Neural progenitor cell (in vitro differentiated cells): Measurements from ENCODE around the gene RAD51B. TPM values are rescaled to one million over a fixed set of nuclear protein-coding genes. Genes with fewer than 3 reads are reported as not detected.

Experiments
- DNase-seq: peaks from one replicate; pipeline ENCODE4 v3.0.0-alpha.2; 2016; ENCODE audit warnings: low spot score
- H2AFZ ChIP-seq: fragments of 200-600 bp; sonication (generic); replicated peaks from 2 replicates; pipeline ENCODE4 v1.6.1; 2016; ENCODE audit warnings: antibody characterized with exemption
- H3F3A ChIP-seq: fragments of 200-600 bp; sonication (generic); 2 replicates; pipeline ENCODE4 v1.6.1; 2016; ENCODE audit warnings: antibody characterized with exemption, low read depth
- H3K27ac ChIP-seq: fragments of 200-600 bp; sonication (generic); 2 replicates; pipeline ENCODE4 v1.5.1; 2016; ENCODE audit warnings: mild to moderate bottlenecking
- H3K27me3 ChIP-seq: fragments of 200-600 bp; sonication (generic); 2 replicates; pipeline ENCODE4 v1.6.1; 2016; ENCODE audit warnings: mild to moderate bottlenecking, moderate library complexity
- H3K36me3 ChIP-seq: fragments of 200-600 bp; sonication (generic); 2 replicates; pipeline ENCODE4 v1.5.1; 2016
- H3K4me1 ChIP-seq: fragments of 200-600 bp; sonication (generic); 2 replicates; pipeline ENCODE4 v1.6.1; 2016; ENCODE audit warnings: mixed run types
- H3K4me2 ChIP-seq: fragments of 200-600 bp; sonication (generic); 2 replicates; pipeline ENCODE4 v1.6.1; 2016
- H3K4me3 ChIP-seq: fragments of 200-600 bp; sonication (generic); 2 replicates; pipeline ENCODE4 v1.5.1; 2016
- H3K79me2 ChIP-seq: fragments of 200-600 bp; sonication (generic); 2 replicates; pipeline ENCODE4 v1.6.1; 2016; ENCODE audit warnings: low read depth
- H3K9ac ChIP-seq: fragments of 200-600 bp; sonication (generic); 2 replicates; pipeline ENCODE4 v1.6.1; 2016
- H3K9me3 ChIP-seq: fragments of 200-600 bp; sonication (generic); 2 replicates; pipeline ENCODE4 v1.5.1; 2016; ENCODE audit warnings: low read depth
- H4K20me1 ChIP-seq: fragments of 200-600 bp; sonication (generic); 2 replicates; pipeline ENCODE4 v1.6.1; 2016; ENCODE audit warnings: low read depth
- H3K27ac Mint-ChIP-seq: 3 replicates; pipeline ENCODE4 v1.8.0; 2021; ENCODE audit warnings: mixed read lengths
- H3K27me3 Mint-ChIP-seq: 2 replicates; pipeline ENCODE4 v1.8.0; 2022; ENCODE audit warnings: low read depth, mild to moderate bottlenecking, inconsistent platforms, moderate library complexity, mixed read lengths; ENCODE audit not compliant: insufficient read depth
- H3K36me3 Mint-ChIP-seq: 3 replicates; pipeline ENCODE4 v1.8.0; 2021; ENCODE audit warnings: mixed read lengths
- H3K4me1 Mint-ChIP-seq: 3 replicates; pipeline ENCODE4 v1.8.0; 2021; ENCODE audit warnings: mixed read lengths
- H3K4me3 Mint-ChIP-seq: 3 replicates; pipeline ENCODE4 v1.8.0; 2021; ENCODE audit warnings: mild to moderate bottlenecking, moderate library complexity, mixed read lengths
- H3K9me3 Mint-ChIP-seq: 3 replicates; pipeline ENCODE4 v1.8.0; 2020; ENCODE audit warnings: mixed read lengths
- EZH2 ChIP-seq: fragments of 200-600 bp; sonication (generic); IDR thresholded peaks from 2 replicates; pipeline ENCODE4 v1.6.1; 2017; ENCODE audit warnings: antibody characterized with exemption, mild to moderate bottlenecking, moderate library complexity
- EZH2phosphoT487 ChIP-seq: fragments of 200-600 bp; sonication (generic); IDR thresholded peaks from 2 replicates; pipeline ENCODE4 v1.6.1; 2017; ENCODE audit warnings: antibody characterized with exemption
- total RNA-seq: library from RNA; depleted of rRNA; stranded (reverse); fragments of >200 nt; gene quantifications from 2 replicates; pipeline ENCODE4 v1.2.3, GENCODE V29; 2015; ENCODE audit warnings: low replicate concordance
- TF ChIP-seq, protein P1 (sequence below): fragments of 200-600 bp; sonication (generic); IDR thresholded peaks from 2 replicates; pipeline ENCODE4 v1.5.1; 2017; ENCODE audit warnings: antibody characterized with exemption, mild to moderate bottlenecking

The RAD51B gene
- total RNA-seq, 1 donor from 2014 or later, result 50.5 TPM

DNA sequence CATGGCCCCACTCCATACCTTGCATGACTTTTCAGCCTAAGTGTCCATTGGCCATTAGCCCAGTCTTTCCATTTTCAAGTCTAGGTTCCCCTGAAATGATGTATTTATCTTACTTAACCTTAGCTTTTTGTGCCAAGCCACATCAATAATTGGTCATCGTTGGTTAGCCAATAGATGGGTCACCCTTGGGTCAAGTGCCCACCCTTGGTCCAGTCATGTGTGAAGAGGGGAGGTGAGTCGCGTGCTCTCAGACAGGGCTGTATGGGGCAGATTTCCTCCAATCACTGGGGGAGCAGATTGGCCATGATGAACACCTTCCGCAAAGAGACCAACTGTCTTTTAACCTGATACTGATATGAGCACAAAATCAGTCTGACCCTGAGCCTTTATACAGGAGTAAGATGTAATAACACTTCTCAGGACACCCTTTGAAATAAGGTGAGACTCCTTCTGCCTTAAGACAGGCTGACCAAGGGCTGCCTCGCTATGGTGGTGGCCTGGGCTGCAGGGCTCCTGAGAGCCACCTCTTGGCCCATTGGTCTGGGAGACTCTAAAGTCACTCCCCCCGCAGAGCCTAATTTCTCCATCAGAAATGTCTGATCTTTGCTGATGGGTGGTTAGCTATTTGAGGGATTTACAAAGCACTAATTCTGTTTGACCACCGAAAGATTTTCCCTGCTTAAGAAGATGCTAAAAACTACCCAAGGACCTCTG is 830.1 kb downstream of the RAD51B start:
- no peaks in the 10 kb centered on the region for H3K27me3 ChIP-seq
- TF ChIP-seq, protein P1, sequence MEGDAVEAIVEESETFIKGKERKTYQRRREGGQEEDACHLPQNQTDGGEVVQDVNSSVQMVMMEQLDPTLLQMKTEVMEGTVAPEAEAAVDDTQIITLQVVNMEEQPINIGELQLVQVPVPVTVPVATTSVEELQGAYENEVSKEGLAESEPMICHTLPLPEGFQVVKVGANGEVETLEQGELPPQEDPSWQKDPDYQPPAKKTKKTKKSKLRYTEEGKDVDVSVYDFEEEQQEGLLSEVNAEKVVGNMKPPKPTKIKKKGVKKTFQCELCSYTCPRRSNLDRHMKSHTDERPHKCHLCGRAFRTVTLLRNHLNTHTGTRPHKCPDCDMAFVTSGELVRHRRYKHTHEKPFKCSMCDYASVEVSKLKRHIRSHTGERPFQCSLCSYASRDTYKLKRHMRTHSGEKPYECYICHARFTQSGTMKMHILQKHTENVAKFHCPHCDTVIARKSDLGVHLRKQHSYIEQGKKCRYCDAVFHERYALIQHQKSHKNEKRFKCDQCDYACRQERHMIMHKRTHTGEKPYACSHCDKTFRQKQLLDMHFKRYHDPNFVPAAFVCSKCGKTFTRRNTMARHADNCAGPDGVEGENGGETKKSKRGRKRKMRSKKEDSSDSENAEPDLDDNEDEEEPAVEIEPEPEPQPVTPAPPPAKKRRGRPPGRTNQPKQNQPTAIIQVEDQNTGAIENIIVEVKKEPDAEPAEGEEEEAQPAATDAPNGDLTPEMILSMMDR, result no peak
- TF ChIP-seq EZH2, result no peak
- TF ChIP-seq EZH2phosphoT487, result no peak
- H3K27me3 Mint-ChIP-seq, result peaks cover 5% of the 10 kb centered on the region
- H3F3A ChIP-seq, result peaks cover 3% of the 10 kb centered on the region
- H3K27ac ChIP-seq, result no peak overlapping the region
- H3K4me2 ChIP-seq, result no peak overlapping the region
- H2AFZ ChIP-seq, result no peak overlapping the region
- H3K36me3 Mint-ChIP-seq, result no peaks in the 10 kb centered on the region
- peaks cover 33% of the 10 kb centered on the region for H3K4me1 Mint-ChIP-seq
- no peak overlapping the region for H3K9ac ChIP-seq
- no peak overlapping the region for H3K4me3 Mint-ChIP-seq
- H3K4me1 ChIP-seq, result no peaks in the 10 kb centered on the region
- H3K4me3 ChIP-seq, result no peak overlapping the region
- no peaks in the 10 kb centered on the region for H4K20me1 ChIP-seq
- peak overlapping the region; percentile 12 for H3K27ac Mint-ChIP-seq
- no peaks in the 10 kb centered on the region for H3K79me2 ChIP-seq
- no peaks in the 10 kb centered on the region for H3K9me3 ChIP-seq
- H3K36me3 ChIP-seq, result no peaks in the 10 kb centered on the region
- peaks cover 6% of the 10 kb centered on the region for H3K9me3 Mint-ChIP-seq
- no peak for DNase-seq

DNA sequence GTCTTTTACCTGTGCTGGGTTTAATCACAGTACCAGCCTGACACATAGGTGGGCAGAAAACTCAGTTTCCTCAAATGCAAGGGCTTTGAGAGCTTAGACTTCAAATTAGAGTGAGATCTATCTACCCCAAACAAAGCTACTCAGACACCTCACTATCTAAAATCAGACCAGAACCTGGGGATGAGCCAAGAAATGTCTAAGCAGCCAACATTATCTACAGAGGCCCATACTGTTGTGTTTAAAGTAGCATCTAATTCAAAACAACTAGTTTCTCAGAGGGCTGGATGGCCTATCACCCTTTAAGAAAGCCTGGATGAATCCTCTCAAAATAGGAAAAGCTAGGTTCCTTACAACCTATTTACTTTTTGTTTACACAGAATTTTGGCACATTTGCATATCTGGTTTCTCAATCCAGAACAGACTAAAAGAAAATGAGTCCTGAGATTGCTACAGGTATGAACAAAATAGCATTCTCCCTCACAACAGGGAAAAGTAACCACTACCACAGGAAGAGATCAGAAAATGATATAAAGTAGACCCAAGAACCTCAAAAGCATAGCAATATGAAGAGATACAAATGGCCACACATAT is 830.9 kb downstream of the RAD51B start:
- TF ChIP-seq, protein P1, result no peak
- no peak for TF ChIP-seq EZH2
- TF ChIP-seq EZH2phosphoT487, result no peak
- Mint-ChIP-seq H3K4me1 (peaks cover 40% of the 10 kb centered on the region), H3K4me3 (no peak overlapping the region), H3K9me3 (peaks cover 4% of the 10 kb centered on the region), H3K27me3 (peaks cover 7% of the 10 kb centered on the region), H3K36me3 (no peaks in the 10 kb centered on the region), H3K27ac (peak overlapping the region; percentile 12)
- H3K27me3 ChIP-seq, result no peaks in the 10 kb centered on the region
- no peak overlapping the region for H3K4me2 ChIP-seq
- peaks cover 2% of the 10 kb centered on the region for H3K4me1 ChIP-seq
- no peaks in the 10 kb centered on the region for H4K20me1 ChIP-seq
- no peaks in the 10 kb centered on the region for H3K9me3 ChIP-seq
- DNase-seq, result no peak
- H3F3A ChIP-seq, result no peaks in the 10 kb centered on the region
- no peak overlapping the region for H3K4me3 ChIP-seq
- H2AFZ ChIP-seq, result no peak overlapping the region
- no peak overlapping the region for H3K9ac ChIP-seq
- H3K79me2 ChIP-seq, result no peaks in the 10 kb centered on the region
- H3K36me3 ChIP-seq, result no peaks in the 10 kb centered on the region
- no peak overlapping the region for H3K27ac ChIP-seq

DNA sequence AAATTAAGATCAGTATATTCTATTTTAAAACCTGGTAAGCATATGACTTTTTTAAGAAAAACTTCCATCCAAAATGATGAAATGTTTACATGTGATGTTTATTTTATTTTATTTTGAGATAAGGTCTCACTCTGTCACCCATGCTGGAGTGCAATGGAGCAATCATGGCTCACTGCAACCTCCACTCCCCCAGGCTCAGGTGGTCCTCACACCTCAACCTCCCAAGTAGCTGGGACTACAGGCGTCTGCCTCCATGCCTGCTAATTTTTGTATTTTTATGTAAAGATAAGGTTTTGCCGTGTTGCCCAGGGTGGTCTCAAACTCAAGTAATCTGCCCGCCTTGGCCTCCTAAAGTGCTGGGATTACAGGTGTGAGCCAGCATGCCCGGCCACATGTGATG is 831.5 kb downstream of the RAD51B start:
- no peak for DNase-seq
- Histone ChIP-seq H4K20me1 (no peaks in the 10 kb centered on the region), H3K9me3 (no peaks in the 10 kb centered on the region), H3K27ac (no peak overlapping the region), H3K4me3 (no peak overlapping the region), H3K4me1 (peaks cover 7% of the 10 kb centered on the region), H3K27me3 (no peaks in the 10 kb centered on the region), H3K79me2 (no peaks in the 10 kb centered on the region), H3K36me3 (no peaks in the 10 kb centered on the region), H3F3A (no peaks in the 10 kb centered on the region), H3K9ac (no peak overlapping the region), H2AFZ (no peak overlapping the region), H3K4me2 (no peak overlapping the region)
- Mint-ChIP-seq H3K36me3 (no peaks in the 10 kb centered on the region), H3K9me3 (peaks cover 4% of the 10 kb centered on the region), H3K4me1 (peaks cover 46% of the 10 kb centered on the region), H3K4me3 (no peak overlapping the region), H3K27ac (peak overlapping the region; percentile 50), H3K27me3 (peaks cover 7% of the 10 kb centered on the region)
- TF ChIP-seq EZH2phosphoT487 (no peak), EZH2 (no peak)
- TF ChIP-seq, protein P1, result no peak
